ENCODE measurements around the gene NDUFS6. TPM values are rescaled to one million over a fixed set of nuclear protein-coding genes. Genes with fewer than 3 reads are reported as not detected.

The NDUFS6 gene
- total and polyA plus RNA-seq, 3 donors from 2014 or later = 54.9 to 59.3 (median 58.7) TPM

DNA sequence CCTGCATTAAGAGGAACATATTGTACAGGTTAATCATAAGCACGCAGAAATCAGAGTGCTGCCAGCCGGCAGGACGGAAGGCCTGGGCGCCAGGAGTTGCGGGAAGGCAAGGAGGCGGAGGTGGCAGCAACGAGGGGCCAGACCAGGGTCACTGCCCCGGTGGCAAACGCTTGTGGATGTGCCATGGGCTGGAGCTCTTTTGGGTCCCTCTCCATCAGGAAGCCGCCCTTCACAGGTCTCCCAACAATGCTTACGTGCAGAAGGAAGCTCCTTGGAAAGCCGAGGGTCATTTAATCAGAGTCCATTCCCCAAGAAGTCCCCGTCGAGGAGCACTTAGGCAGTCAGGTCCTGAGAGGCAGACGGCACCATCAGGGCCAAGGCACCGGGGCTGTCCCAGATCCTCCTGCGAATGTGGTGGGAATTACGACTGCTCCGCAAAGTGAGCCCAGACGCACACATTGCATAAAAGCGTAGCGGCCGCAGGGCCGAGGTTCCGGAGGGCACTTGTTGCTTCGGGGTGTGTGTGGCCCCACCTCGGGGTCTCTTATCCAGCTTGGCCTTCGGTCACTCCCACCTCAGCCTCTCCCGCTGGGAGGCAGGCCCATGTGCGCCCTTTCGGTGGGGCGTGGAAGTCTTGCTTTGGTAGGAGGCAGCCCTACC lies 22.1 kb upstream of the NDUFS6 start:
- intact Hi-C loops (cut with DNase I; ENCODE audit: low total_unique reads) = no loop called here
- H3K36me3 ChIP-seq (ENCODE audit: low read depth, missing control alignments) = no peaks in the 10 kb centered on the region

DNA sequence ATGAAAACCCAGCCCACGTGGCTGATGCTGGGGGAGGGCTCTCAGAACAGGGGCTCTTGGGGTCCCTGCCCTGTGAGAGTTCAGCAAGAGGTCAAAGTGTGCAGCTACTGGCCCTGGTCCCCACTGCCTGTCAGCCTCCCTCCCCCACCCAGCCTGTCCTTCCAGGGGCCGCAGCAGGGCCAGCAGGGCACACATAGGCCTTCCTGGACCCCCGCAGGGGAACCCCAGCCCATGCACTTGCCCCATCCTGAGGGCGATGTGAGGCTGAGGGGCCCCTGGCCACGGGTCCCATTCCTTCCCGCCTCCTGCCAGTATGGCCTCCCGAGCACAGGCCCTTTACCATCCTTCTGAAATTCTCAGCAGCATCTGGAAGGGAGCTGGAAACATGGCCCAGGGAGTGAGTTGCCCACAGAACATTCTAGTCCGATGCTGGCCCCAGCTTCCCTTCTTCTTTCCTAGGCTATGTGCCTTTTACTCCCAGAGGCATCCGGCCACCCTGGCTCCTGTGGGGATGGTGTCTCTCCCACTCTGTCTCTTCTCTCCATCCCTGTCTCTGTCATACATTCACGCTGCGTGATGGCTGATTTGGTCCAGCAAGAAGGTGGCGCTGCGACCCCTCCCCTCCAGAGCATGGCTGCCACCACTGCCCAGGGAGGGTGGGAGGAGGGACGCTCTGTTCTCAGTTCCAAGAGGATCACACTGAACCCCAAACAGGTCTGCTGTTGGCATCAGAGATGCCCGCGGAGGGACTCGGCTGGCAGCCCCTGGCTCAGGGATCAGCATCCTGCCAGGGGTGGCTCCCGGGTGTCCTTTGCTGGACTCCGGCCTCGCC lies 21.2 kb upstream of the NDUFS6 start:
- TF ChIP-seq, protein P1, sequence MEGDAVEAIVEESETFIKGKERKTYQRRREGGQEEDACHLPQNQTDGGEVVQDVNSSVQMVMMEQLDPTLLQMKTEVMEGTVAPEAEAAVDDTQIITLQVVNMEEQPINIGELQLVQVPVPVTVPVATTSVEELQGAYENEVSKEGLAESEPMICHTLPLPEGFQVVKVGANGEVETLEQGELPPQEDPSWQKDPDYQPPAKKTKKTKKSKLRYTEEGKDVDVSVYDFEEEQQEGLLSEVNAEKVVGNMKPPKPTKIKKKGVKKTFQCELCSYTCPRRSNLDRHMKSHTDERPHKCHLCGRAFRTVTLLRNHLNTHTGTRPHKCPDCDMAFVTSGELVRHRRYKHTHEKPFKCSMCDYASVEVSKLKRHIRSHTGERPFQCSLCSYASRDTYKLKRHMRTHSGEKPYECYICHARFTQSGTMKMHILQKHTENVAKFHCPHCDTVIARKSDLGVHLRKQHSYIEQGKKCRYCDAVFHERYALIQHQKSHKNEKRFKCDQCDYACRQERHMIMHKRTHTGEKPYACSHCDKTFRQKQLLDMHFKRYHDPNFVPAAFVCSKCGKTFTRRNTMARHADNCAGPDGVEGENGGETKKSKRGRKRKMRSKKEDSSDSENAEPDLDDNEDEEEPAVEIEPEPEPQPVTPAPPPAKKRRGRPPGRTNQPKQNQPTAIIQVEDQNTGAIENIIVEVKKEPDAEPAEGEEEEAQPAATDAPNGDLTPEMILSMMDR (IDR thresholded peaks at IDR 0.05) = no peak
- TF ChIP-seq POLR2A (IDR thresholded peaks at IDR 0.05) = no peak
- WGBS, 2 donors = 79 to 89% methylated on average over 11 to 20 of the region's 20 CpGs
- Histone ChIP-seq H3K27me3 (no peaks in the 10 kb centered on the region), H3K36me3 (ENCODE audit: low read depth, missing control alignments) (no peaks in the 10 kb centered on the region), H3K4me1 (no peaks in the 10 kb centered on the region), H3K4me3 (no peak overlapping the region), H3K27ac (no peak overlapping the region), H3K9me3 (no peaks in the 10 kb centered on the region)
- intact Hi-C loops (cut with DNase I; ENCODE audit: low total_unique reads) = no loop called here
- no peak for DNase-seq

More for the DNA sequence above, 22.1 kb upstream of the NDUFS6 start:
- H3K4me3 ChIP-seq = no peak overlapping the region
- no peaks in the 10 kb centered on the region for H3K9me3 ChIP-seq
- no peaks in the 10 kb centered on the region for H3K4me1 ChIP-seq
- H3K27me3 ChIP-seq = no peaks in the 10 kb centered on the region
- TF ChIP-seq POLR2A (IDR thresholded peaks at IDR 0.05) = no peak
- TF ChIP-seq, protein P1 (IDR thresholded peaks at IDR 0.05) = no peak
- 79 to 89% methylated on average over 26 to 32 of the region's 32 CpGs for WGBS, 2 donors
- no peak overlapping the region for H3K27ac ChIP-seq
- no peak for DNase-seq

DNA sequence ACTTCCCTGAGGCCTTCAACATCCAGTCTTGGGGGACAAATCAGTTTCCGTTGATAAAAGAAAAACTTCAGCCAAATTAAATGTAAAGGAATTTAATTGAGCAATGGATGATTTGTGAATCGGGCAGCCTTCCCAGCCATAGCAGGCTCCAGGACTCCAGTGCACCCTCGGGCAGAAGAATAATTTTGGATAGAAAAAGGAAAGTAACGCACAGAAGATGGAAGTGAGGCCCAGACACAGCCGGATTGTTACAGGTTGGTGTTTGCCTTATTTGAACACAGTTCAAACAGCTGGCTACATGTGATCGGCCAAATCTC lies 20.6 kb upstream of the NDUFS6 start:
- DNase-seq = no peak
- Histone ChIP-seq H3K27me3 (no peaks in the 10 kb centered on the region), H3K27ac (no peak overlapping the region), H3K4me3 (no peak overlapping the region), H3K4me1 (no peaks in the 10 kb centered on the region), H3K36me3 (ENCODE audit: low read depth, missing control alignments) (no peaks in the 10 kb centered on the region), H3K9me3 (no peaks in the 10 kb centered on the region)
- WGBS, 2 donors = 79 to 82% methylated on average over 6 of the region's 6 CpGs
- intact Hi-C loops (cut with DNase I; ENCODE audit: low total_unique reads) = no loop called here
- no peak for TF ChIP-seq POLR2A (IDR thresholded peaks at IDR 0.05)
- TF ChIP-seq, protein P1 (IDR thresholded peaks at IDR 0.05) = no peak

DNA sequence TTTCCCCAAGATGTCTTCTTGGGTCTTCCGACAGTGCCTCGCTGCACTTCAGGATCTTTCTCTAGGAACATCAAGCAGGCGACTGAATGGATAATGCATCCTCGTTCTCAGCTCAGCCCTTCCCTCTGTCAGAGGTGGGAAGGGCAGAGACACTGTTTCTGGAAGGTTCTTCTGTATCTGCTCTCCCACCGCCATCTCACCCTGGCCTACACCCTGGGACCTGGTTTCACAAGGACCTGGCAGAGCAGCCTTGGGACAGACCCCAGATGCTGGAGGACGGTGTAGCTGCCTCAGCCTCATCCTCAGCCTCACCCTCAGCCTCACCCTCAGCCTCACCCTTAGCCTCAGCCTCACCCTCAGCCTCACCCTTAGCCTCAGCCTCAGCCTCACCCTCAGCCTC lies 20.1 kb upstream of the NDUFS6 start:
- no peaks in the 10 kb centered on the region for H3K9me3 ChIP-seq
- no peak for TF ChIP-seq POLR2A (IDR thresholded peaks at IDR 0.05)
- TF ChIP-seq, protein P1 (IDR thresholded peaks at IDR 0.05) = no peak
- intact Hi-C loops (cut with DNase I; ENCODE audit: low total_unique reads) = no loop called here
- no peaks in the 10 kb centered on the region for H3K27me3 ChIP-seq
- H3K4me3 ChIP-seq = no peak overlapping the region
- WGBS, 2 donors = 86 to 87% methylated on average over 6 of the region's 6 CpGs
- no peak for DNase-seq
- H3K36me3 ChIP-seq (ENCODE audit: low read depth, missing control alignments) = no peaks in the 10 kb centered on the region
- H3K27ac ChIP-seq = no peak overlapping the region
- no peaks in the 10 kb centered on the region for H3K4me1 ChIP-seq

Measured in testis (tissue), 3 donors.